VCaP (cell line): Measurements from ENCODE around the gene B2M.

ENCODE experiments used
- H3K27ac ChIP-seq: fragments of 450-650 bp; 2 replicates; pipeline ENCODE4 v1.5.1; 2017
- TF ChIP-seq, protein P1 (sequence below): fragments of 450-650 bp; conservative IDR thresholded peaks from 2 replicates; pipeline ENCODE4 v1.5.1; 2017; ENCODE audit warnings: mild to moderate bottlenecking, moderate library complexity

B2M gene

DNA sequence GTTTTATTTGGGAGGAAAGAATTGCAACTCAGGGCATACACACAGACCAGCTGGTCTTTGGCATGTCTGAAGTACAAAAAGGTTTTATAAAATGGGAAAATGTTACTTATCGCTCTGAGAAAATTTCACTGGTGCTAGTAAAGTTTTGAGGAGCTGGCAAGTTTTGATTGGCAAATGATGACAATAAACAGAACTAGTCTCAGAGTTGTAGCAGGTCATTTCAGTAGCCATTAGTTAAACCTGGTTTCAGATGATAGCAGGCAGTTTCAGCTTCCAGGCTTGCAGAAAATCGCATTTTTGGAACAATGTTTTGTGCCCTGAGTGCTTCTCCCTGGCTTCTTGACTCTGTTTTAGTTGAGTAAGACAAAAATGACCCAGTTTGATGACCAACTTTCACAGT is 10.7 kb downstream of the B2M start:
- H3K27ac ChIP-seq, result no peak overlapping the region
- TF ChIP-seq, protein P1, sequence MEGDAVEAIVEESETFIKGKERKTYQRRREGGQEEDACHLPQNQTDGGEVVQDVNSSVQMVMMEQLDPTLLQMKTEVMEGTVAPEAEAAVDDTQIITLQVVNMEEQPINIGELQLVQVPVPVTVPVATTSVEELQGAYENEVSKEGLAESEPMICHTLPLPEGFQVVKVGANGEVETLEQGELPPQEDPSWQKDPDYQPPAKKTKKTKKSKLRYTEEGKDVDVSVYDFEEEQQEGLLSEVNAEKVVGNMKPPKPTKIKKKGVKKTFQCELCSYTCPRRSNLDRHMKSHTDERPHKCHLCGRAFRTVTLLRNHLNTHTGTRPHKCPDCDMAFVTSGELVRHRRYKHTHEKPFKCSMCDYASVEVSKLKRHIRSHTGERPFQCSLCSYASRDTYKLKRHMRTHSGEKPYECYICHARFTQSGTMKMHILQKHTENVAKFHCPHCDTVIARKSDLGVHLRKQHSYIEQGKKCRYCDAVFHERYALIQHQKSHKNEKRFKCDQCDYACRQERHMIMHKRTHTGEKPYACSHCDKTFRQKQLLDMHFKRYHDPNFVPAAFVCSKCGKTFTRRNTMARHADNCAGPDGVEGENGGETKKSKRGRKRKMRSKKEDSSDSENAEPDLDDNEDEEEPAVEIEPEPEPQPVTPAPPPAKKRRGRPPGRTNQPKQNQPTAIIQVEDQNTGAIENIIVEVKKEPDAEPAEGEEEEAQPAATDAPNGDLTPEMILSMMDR, result no peak

DNA sequence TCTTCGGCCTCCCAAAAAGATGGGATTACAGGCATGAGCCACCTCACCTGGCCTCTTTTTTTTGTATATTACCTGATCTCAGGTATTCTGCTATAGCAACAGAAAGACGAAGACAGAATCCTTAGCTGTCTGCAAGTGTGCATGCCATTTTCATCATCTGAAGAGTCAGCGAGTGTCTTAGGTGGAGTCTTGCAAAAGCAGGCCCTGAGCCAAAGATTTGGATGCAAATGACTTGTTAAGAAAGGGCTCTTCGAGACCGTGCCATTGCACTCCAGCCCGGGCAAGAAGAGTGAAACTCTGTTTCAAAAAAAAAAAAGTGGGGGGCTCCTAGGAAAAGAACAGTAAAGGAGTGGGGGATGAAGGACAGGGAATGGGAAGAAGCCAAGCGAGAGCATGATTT is 14.8 kb downstream of the B2M start:
- TF ChIP-seq, protein P1, result no peak
- no peak overlapping the region for H3K27ac ChIP-seq

DNA sequence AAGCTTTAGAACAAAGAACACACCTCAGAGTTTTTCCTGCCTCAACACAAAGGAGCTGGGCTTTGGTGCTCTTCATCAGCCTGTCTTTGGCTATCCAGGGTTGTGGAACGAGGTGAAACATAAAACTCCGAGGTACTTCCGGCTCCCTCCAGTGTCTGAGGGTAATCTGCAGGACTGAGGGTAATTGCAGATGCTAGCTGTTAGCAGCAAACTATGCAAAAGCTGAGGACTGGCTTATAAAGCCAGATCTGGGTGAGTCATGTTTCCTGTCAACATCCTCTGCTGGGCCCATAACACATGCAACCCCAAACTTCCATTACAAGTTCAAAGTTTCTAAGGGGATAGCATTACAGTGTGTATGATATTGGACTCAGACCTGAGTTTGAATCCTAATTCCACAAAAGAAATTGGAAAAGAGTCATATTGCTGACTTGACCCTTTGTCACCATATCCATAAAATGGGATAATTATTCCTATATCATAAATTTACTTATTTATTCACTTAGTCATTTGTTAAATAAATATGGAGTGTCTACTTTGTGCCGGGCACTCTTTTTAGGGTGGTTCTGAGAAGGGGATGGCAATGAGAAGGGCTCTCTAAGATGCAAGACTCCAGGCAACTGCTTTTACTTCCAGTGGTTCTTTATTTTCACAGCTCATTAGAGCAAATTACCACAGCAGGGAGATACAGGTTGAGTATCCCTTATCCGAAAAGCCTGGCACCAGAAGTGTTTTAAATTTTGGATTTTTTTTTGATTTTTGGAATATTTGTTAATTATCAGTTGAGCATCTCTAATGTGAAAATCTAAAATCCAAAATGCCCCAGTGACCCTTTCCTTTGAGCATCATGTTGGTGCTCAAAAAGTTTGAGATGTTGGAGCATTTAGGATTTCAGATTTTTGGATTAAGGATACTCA is 15.5 kb downstream of the B2M start:
- H3K27ac ChIP-seq, result no peak overlapping the region
- TF ChIP-seq, protein P1, result no peak

DNA sequence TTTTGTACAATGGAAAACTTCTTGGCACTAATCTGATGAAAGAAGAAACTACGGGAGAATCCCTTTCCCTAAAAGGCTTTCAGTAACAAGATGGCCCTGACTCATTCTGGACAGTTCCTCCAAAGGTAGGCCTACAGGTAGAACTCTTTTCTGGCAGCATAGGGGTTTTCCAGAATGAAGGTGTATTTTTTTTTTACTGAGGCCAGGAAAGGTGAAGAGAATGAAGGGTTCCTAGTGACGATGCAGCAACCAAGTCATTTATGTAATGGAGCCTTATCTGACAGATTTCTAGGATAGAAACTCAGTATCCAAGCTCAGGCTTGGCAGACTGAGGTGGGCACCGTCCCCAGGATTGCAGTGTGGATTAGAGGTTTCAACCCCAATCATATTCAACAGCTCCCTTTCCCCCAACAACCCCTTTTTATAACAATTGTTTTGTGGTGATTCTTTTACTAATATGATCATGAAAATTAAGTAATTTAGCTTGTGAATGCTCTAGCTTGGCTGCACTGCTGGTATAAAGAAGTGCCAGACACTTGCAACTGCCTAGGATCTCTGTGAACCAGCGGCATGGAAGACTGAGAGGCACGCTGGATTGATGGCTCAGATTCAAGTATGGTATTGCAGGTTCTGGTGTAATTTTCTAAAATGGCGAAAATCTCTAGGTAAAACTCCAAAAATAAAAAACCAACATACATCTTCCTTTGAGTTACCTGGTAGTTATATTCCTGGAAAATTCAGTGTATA is 16.3 kb downstream of the B2M start:
- H3K27ac ChIP-seq, result peak overlapping the region; percentile 86
- TF ChIP-seq, protein P1, result no peak

DNA sequence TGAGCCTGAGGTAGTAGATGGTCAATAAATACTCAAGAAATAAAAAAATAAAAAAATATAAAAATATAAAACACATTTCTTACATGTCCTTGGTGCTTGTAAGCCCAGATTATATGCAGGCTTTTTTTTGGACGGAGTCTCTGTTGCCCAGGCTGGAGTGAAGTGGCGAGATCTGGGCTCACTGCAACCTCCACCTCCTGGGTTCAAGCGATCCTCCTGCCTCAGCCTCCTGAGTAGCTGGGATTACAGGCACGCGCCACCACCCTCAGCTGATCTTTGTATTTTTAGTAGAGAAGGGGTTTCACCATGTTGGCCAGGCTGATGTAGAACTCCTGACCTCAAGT is 16.9 kb downstream of the B2M start:
- peak overlapping the region; percentile 86 for H3K27ac ChIP-seq

DNA sequence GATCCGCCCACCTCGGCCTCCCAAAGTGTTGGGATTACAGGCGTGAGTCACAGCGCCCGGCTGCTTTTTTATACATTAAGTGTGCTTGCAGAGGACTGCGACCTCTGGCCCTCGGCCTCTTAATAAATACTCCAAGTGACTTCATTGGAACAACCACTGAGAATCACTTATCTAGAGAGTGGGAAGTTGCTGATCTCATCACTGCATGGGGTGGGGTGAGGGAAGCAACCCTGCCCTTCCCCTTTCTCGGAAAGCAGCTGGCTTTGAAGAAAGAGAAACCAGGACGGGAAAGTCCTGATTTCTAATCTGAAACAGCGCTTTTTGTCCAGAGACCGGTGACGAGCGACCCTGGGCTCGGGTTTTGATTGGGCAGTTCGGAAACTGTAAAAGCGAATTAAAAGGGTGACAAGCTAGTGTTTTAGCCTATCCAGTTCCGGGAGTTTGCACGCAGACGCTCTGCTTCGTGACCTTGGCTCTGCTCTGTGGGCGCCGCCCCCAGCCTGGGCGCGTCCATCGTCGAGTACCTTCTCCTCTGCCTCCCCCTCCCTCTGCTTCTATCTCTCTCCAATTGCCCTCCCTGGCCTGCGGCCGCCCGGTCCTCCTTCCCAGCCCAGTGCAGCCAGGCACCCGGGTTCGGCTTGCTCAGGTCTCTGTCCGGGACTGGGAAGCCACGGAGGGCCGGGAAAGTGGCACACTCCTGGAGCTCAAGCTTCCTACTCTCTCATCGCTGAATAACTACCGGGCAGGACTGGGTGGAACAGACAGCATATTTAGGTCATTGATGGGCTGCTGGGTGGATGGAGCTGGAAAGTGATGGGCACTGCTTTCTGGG is 17.5 kb downstream of the B2M start:
- peak overlapping the region; percentile 86 for H3K27ac ChIP-seq
- TF ChIP-seq, protein P1, result no peak

DNA sequence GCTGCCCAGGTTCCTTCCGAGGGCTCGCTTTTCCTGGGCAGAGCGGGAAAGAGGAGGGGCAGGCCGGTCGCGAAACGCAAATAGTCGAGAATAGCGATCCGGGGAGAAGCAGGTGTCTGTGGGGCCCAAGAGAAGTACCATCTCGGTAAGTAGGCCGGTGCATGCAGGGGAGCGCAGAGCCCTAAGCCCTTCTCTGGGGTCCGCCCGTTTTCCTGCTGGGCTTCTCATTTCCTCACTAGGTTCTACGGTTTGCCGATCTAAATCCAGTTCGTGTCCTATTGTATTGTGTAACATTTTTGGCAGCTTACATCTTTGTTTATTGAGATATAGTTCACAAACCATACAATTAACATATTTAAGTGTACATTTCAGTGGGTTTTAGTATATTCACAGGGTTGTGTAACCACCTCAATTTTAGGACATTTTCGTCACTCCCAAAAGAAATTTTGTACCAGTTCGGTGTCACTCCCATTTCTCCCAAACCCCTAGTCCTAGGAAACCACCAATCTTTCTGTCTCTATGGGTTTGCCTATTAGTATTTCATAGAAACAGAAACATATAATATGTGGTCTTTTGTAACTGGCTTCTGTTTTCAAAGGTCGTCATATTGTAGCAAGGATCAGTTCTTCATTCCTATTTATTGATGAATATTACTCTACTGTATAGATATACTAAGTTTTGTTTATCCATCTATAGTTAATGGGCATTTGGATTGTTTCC is 18.3 kb downstream of the B2M start:
- peak overlapping the region; percentile 86 for H3K27ac ChIP-seq
- TF ChIP-seq, protein P1, result no peak
